NCI-H128 (cell line): ENCODE data around the gene EVA1B.

Experiments
- DNase-seq: peaks from one replicate; lab custom pipeline; 2025; ENCODE audit not compliant: unreplicated experiment; lab: John Stamatoyannopoulos, UW

The EVA1B gene

DNA sequence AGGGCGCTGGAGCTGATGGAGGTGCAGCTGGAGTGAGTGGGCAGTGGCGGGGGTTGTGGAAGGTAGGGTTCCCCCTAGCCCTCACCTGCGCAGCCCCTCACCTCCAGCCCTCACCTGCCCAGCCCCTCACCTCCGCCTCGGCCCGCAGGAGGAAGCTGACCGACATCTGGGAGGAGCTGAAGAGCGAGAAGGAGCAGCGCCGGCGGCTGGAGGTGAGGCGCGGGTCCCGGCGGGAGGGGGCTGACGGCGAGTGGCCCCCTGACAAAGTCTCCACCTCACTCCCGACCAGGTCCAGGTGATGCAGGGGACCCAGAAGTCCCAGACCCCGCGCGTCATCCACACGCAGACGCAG is 2.7 kb downstream of the EVA1B start:
- no peak for DNase-seq

DNA sequence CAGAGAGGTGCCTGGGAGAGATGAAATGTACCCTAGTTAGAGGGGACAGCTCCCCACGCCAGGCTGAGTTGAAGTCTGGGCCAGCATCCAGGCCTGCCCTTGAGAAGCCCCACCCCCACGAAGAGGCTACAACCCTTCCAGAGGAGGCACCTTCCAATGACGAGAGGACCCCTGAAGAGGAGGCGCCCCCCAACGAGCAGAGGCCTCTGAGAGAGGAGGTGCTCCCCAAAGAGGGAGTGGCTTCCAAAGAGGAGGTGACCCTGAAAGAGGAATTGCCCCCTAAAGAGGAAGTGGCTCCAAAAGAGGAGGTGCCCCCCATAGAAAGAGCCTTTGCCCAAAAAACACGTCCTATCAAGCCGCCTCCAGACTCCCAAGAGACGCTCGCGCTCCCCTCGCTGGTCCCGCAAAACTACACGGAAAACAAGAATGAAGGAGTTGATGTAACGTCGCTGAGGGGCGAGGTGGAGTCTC is 3.1 kb downstream of the EVA1B start:
- no peak for DNase-seq

DNA sequence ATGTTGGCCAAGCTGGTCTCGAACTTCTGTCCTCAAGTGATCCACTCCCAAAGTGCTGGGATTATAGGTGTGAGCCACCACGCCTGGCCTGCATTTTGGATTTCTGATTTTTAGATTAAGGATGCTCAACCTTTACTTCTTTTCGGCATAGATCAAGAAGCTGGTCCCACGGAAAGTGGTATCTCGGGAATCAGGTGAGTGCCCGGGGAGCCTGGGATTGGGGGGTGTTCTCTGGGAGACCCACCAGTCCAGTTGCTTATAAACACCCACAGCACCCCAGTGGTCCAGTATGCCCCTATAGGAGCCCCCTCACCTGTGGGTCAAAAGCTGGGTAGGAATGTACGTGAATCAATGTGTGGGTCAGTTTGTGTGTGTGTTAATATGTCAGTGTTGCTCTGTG is 14.0 kb downstream of the EVA1B start:
- no peak for DNase-seq

GRCh38 chr1:36307601-36308330 is 15.7 kb downstream of the EVA1B start:
- DNase-seq, result no peak

- peak; percentile 97 for DNase-seq
Measured at GRCh38 chr1:36306902-36307456, 16.5 kb downstream of the EVA1B start.

- peak; percentile 34 for DNase-seq
Measured at GRCh38 chr1:36306210-36306901, 17.1 kb downstream of the EVA1B start, which contains the start of gene SH3D21. SH3D21 (plus strand) TSS chr1:36306368; CDS start chr1:36306421, 53 bp downstream.

GRCh38 chr1:36305915-36306209 is 17.6 kb downstream of the EVA1B start:
- DNase-seq, result no peak

DNA sequence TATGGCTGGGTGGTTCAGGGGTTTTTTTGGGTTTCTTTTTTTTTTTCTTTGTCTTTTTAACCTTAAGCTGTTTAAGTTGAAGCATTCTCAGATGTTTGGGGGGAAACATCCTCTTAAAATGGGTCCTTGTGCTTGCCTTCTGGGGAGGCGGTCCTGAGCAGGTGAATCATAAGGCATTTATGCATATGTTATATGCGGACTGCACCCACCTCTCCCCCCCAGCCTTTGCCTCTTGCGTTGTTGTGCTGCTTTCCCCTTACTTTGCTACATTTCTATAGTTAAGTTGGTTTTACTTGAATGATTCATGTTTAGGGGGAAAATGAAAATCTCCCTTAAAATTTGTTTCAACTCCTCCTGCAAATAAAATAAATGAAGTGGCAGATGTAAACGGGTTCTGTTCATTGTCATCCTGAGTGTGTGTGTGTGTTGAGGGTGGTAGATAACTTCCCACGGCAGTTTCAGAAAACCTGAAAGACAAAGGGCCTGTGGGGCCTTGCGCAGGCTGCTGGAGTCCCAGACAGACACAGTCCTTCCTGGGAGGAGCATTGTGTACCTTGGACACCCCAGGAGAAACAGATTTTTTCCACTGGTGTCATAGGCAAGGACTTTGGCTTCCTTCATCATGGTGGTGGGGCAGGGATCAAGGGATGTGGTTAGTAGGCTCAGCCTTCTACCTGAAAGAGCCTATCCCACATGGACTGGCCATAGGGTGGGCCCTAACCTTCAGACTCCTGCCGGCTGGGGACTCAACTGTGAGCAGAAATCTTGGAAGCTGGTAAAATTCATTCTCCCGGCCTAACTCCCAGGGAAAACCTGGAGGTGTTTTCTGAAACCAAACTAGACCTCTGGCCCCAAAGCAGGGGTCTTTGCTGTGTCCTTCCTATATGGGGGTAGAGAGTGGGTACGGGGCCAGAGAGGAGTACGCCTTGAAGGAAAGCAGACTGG is 18.2 kb downstream of the EVA1B start:
- no peak for DNase-seq

- DNase-seq, result no peak
Measured at GRCh38 chr1:36304521-36304920, 18.9 kb downstream of the EVA1B start.

DNA sequence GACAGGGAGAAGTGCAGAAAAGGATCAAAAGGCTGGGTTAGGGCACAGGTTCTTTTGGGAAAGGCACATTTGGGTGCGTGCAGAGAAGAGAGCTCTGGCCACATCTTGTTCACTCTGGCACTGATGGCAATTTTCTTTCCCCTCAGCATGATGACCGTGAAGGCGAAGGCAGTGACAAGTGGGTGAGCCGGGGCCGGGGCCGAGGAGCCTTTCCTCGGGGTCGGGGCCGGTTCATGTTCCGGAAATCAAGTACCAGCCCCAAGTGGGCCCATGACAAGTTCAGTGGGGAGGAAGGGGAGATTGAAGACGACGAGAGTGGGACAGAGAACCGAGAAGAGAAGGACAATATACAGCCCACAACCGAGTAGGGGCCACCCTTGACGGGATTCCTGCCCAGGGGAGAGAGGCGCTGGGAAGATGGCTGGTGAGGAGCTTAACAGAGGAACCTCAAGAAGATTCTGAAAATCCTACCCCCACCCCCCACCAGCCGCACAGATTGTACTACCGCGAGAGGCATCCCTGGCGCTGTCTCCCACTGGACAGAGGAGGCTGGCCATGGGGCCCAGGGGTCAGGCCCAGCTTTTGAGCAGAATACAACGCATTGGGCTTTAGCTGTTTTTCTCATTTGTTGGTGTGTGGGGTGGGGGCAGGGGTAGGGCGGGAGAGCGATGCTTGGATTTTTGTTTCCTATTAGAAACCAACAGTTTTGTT is 19.6 kb downstream of the EVA1B start:
- no peak for DNase-seq

- no peak for DNase-seq
Measured at GRCh38 chr1:36303244-36303643, 20.2 kb downstream of the EVA1B start.

DNA sequence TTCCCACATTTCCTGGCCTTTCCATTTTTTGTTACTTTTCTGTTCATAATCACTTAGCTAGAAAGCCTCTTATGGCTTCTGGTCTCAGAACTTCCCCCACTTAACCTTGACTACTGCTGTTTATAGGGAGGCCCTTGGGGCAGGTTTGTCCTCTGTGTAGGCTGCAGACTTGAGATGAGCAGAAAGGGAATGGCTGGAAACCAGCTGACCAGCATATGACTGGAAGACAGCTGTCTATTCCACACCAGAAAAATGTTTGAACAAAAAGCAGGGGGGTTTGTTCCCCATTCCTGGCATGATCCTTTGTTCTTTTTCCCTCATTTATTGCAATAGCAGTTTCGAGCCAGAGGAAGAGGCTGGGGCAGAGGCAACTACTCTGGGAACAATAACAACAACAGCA is 22.2 kb downstream of the EVA1B start:
- DNase-seq, result no peak

DNA sequence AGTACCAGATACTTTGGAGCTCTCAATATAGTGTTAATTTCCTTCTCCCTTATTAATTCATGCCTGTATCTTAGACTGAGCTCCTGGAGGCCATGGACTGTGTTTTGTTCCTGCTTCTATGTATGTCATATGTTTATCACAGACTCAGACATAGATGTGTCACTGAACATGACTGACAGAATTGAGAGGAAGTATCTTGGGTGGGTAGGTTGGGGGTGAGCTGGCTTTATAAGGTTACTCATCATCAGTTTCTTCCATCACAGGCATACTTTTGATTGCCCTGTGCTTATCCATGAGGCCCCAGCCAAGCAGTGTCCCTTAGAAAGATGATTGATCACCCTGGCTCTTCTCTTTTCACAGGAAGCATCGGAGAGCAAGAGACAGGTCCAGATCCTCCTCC is 22.9 kb downstream of the EVA1B start:
- no peak for DNase-seq

DNA sequence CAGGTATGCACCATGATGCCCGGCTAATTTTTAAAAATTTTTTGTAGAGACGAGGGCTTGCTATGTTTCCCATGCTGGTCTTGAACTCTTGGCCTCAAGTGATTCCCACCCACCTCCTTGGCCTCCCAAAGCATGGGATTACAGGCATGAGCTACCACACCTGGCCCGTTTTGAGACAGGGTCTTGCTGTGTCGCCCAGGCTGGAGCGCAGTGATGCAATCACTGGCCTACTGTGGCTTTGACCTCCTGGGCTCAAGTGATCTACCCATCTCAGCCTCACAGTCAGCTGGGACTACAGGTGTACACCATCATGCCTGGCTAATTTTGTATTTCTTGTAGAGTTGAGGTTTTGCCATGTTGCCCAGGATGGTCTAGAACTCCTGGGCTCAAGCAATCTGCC is 24.8 kb downstream of the EVA1B start:
- no peak for DNase-seq

GRCh38 chr1:36297062-36297461 is 26.4 kb downstream of the EVA1B start:
- no peak for DNase-seq

DNA sequence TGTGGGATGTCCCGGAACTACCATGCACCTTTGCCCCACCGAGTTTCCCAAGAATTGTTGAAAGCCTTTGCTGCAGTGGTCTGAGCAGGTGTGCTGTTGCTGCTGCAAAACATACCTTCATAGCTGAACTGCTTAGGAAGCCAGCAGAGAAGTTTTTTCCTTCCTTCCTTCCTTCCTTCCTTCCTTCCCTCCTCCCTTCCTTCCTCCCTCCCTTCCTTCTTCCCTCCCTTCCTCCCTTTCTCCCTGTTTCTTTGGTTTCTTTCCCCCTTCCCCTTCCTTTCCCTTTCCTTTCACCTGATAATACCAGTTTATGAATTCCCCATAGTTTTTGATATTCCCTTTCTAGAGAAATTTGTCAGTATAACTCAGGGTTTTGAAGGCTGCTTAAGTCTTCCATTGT is 28.1 kb downstream of the EVA1B start:
- DNase-seq, result no peak

- DNase-seq, result no peak
Measured at GRCh38 chr1:36287595-36287994, 35.9 kb downstream of the EVA1B start.

GRCh38 chr1:36286802-36287201 is 36.6 kb downstream of the EVA1B start:
- no peak for DNase-seq

DNA sequence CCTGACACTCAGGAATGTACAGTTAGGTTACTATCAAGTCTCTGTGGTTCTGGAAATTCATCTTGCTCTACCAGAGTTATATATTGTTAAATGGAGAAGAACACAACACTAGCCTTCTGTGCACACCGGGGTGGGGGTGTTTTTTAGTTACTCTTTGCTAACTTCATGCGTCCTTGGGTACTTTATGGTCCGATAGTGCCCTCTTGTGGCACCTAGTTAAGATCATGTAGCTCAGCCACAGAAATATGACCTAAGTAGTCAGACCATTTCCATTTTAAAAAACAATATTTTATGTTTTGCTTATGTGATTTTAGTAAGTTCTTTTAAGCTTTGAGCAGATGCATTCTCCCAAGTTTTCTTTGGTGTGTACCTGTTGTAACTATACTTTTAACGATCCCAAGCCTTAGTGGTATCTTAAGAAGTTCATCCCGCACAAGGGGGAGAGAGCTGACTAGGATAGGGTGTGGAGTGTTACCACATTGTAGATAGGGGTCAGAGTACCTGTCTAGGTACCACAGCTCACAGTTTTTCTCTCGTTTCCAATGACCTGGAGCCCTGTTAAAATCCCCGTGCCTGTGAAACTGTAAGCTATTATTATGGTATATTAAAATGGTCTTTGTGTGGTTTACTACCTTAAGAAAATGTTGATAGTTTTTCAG is 37.9 kb downstream of the EVA1B start:
- DNase-seq, result peak; percentile 41

DNA sequence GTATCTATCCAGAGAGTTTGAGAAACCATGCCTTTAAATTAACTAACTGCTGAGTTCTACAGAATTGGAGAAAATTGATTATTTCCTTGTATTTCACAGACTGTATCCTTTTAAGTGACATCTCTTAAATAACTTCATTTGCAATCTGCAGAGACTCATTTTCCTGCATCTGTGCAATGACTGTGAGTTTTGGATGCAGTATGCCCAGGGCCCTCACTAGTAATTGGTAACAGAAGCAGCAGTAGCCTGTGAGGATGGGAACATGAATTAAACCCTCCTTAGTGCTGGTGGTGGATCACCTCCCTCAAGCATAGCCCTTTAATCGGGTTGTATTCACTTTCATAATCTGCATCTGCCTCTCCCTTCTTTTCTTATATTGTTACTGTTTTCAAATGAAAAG is 38.9 kb downstream of the EVA1B start:
- DNase-seq, result no peak
